Fibroblast of lung (primary cell): Measurements from ENCODE around the gene KCNMA1. TPM values are rescaled to one million over a fixed set of nuclear protein-coding genes. Genes with fewer than 3 reads are reported as not detected.
A peak's percentile ranks its signal among the peaks of the same experiment; 100 is the strongest.

Source experiments
- DNase-seq, 2 donors: peaks; one replicate each; pipeline versions ENCODE4 v3.0.0 to v3.0.0-alpha.2; 2010; ENCODE audit warnings: low read depth in 2 of 2
- H2AFZ ChIP-seq: 2 replicates; pipeline ENCODE4 v1.5.1; 2012; ENCODE audit warnings: low read length, control low read depth, inconsistent platforms
- H3K27ac ChIP-seq: 2 replicates; pipeline ENCODE4 v1.5.1; 2011; ENCODE audit warnings: low read length, control low read depth; ENCODE audit not compliant: insufficient read depth
- H3K27me3 ChIP-seq: 2 replicates; pipeline ENCODE4 v1.5.1; 2011; ENCODE audit warnings: mild to moderate bottlenecking, low read length; ENCODE audit not compliant: control insufficient read depth, insufficient read depth
- H3K36me3 ChIP-seq: 2 replicates; pipeline ENCODE4 v1.5.1; 2011; ENCODE audit warnings: low read length; ENCODE audit not compliant: control insufficient read depth, insufficient read depth
- H3K4me1 ChIP-seq: 2 replicates; pipeline ENCODE4 v1.5.1; 2011; ENCODE audit warnings: low read length; ENCODE audit not compliant: control insufficient read depth, insufficient read depth; ENCODE audit errors: extremely low read depth
- H3K4me2 ChIP-seq: 2 replicates; pipeline ENCODE4 v1.5.1; 2011; ENCODE audit warnings: low read length, control low read depth; ENCODE audit not compliant: insufficient read depth; ENCODE audit errors: extremely low read depth
- H3K4me3 ChIP-seq, 4 experiments: fragments of 200-600 bp in 1 of 4; sonication (generic) in 1 of 4; replicated peaks in 1 of 4; 2 replicates each; pipeline ENCODE4 v1.5.1; 2011 to 2016; ENCODE audit warnings: low read length in 4 of 4, low read depth in 3 of 4, mild to moderate bottlenecking in 3 of 4, control low read depth in 2 of 4, inconsistent platforms in 1 of 4, mixed read lengths in 1 of 4; ENCODE audit not compliant: insufficient read depth in 1 of 4; ENCODE audit errors: control extremely low read depth in 1 of 4
- H3K79me2 ChIP-seq: 2 replicates; pipeline ENCODE4 v1.5.1; 2012; ENCODE audit warnings: mild to moderate bottlenecking, low read length, inconsistent platforms; ENCODE audit not compliant: control insufficient read depth, insufficient read depth
- H3K9ac ChIP-seq: 2 replicates; pipeline ENCODE4 v1.5.1; 2011; ENCODE audit warnings: mild to moderate bottlenecking, low read length, control low read depth; ENCODE audit not compliant: insufficient read depth
- H3K9me3 ChIP-seq: 2 replicates; pipeline ENCODE4 v1.5.1; 2012; ENCODE audit warnings: low read depth, low read length; ENCODE audit not compliant: control insufficient read depth, insufficient read depth
- H4K20me1 ChIP-seq: 2 replicates; pipeline ENCODE4 v1.5.1; 2011; ENCODE audit warnings: low read length; ENCODE audit not compliant: control insufficient read depth, insufficient read depth; ENCODE audit errors: extremely low read depth
- CTCF ChIP-seq, 2 donors: IDR thresholded peaks in 1 of 2; conservative IDR thresholded peaks in 1 of 2; 1 replicate in 1 of 2; 2 replicates in 1 of 2; pipeline ENCODE4 v1.5.1; 2011 to 2012; ENCODE audit warnings: low read length in 2 of 2, control low read depth in 1 of 2, inconsistent platforms in 1 of 2, low read depth in 1 of 2, mild to moderate bottlenecking in 1 of 2
- EZH2 ChIP-seq: IDR thresholded peaks from 2 replicates; pipeline ENCODE4 v1.5.1; 2012; ENCODE audit warnings: low read length, control low read depth, mild to moderate bottlenecking; ENCODE audit errors: missing control alignments
- polyA plus RNA-seq, 2 donors: library from polyadenylated mRNA; depleted of rRNA in 1 of 2; stranded (reverse) in 1 of 2; unstranded in 1 of 2; fragments of >200 nt; gene quantifications; 2 replicates each; pipeline ENCODE4 v1.2.1, GENCODE V29; 2011 to 2012; ENCODE audit warnings: missing spikeins in 1 of 2
- total RNA-seq: library from RNA; depleted of rRNA; stranded (reverse); fragments of >200 nt; gene quantifications from 2 replicates; pipeline ENCODE4 v1.2.1, GENCODE V29; 2014

The KCNMA1 gene
- total and polyA plus RNA-seq, 2 donors (not counting 1 experiment from before 2014, with no cell fraction given), result 31.0 to 138 TPM

GRCh38 chr10:77565590-77566023 is 72.0 kb downstream of the KCNMA1 start:
- no peaks in the 10 kb centered on the region for H3K36me3 ChIP-seq
- H3K9me3 ChIP-seq, result no peaks in the 10 kb centered on the region
- TF ChIP-seq CTCF (conservative IDR thresholded peaks at IDR 0.05 in 1 of 2, IDR thresholded peaks at IDR 0.05 in 1 of 2; ENCODE audit: low read depth in 1 of 2, low read length in 2 of 2), result no peak
- TF ChIP-seq EZH2, result no peak
- DNase-seq, result no peak
- H2AFZ ChIP-seq, result no peak overlapping the region
- no peaks in the 10 kb centered on the region for H3K27me3 ChIP-seq
- H3K9ac ChIP-seq, result no peak overlapping the region
- H3K4me2 ChIP-seq, result no peak overlapping the region
- no peaks in the 10 kb centered on the region for H4K20me1 ChIP-seq
- H3K4me3 ChIP-seq, result no peak overlapping the region
- H3K27ac ChIP-seq, result no peak overlapping the region
- peaks cover 3% of the 10 kb centered on the region for H3K79me2 ChIP-seq
- peaks cover 19% of the 10 kb centered on the region for H3K4me1 ChIP-seq

GRCh38 chr10:77564731-77565589 is 72.6 kb downstream of the KCNMA1 start:
- peak in 1 of 2 donors; percentile 69 for DNase-seq
- H4K20me1 ChIP-seq, result no peaks in the 10 kb centered on the region
- no peaks in the 10 kb centered on the region for H3K27me3 ChIP-seq
- H3K27ac ChIP-seq, result no peak overlapping the region
- no peaks in the 10 kb centered on the region for H3K36me3 ChIP-seq
- H3K9me3 ChIP-seq, result no peaks in the 10 kb centered on the region
- H3K9ac ChIP-seq, result no peak overlapping the region
- H2AFZ ChIP-seq, result no peak overlapping the region
- peaks cover 3% of the 10 kb centered on the region for H3K79me2 ChIP-seq
- TF ChIP-seq CTCF (conservative IDR thresholded peaks at IDR 0.05 in 1 of 2, IDR thresholded peaks at IDR 0.05 in 1 of 2; ENCODE audit: low read depth in 1 of 2, low read length in 2 of 2) (no peak), EZH2 (no peak)
- no peak overlapping the region for H3K4me3 ChIP-seq
- H3K4me1 ChIP-seq, result peaks cover 19% of the 10 kb centered on the region
- H3K4me2 ChIP-seq, result peak overlapping the region; percentile 21

GRCh38 chr10:77563638-77564270 is 73.9 kb downstream of the KCNMA1 start:
- Histone ChIP-seq H3K27ac (no peak overlapping the region), H3K9ac (no peak overlapping the region), H3K9me3 (no peaks in the 10 kb centered on the region), H3K4me2 (no peak overlapping the region), H3K36me3 (no peaks in the 10 kb centered on the region), H3K4me3 (no peak overlapping the region), H2AFZ (no peak overlapping the region), H3K4me1 (peaks cover 19% of the 10 kb centered on the region), H4K20me1 (no peaks in the 10 kb centered on the region), H3K79me2 (peaks cover 3% of the 10 kb centered on the region), H3K27me3 (no peaks in the 10 kb centered on the region)
- DNase-seq, result no peak
- TF ChIP-seq CTCF (conservative IDR thresholded peaks at IDR 0.05 in 1 of 2, IDR thresholded peaks at IDR 0.05 in 1 of 2; ENCODE audit: low read depth in 1 of 2, low read length in 2 of 2), result no peak
- TF ChIP-seq EZH2, result no peak
